ENCODE data around the gene MARCHF5. TPM values are rescaled to one million over a fixed set of nuclear protein-coding genes. Genes with fewer than 3 reads are reported as not detected.
A peak's percentile ranks its signal among the peaks of the same experiment; 100 is the strongest.
"Not testable (repeated sequence)": the region's sequence is repeated elsewhere in the genome, so short reads cannot be mapped to it uniquely, and the experiment has no call there.

The MARCHF5 gene
- total and polyA plus RNA-seq, 2 donors (not counting 1 experiment from before 2014, with no cell fraction given): 17.3 to 49.1 TPM

DNA sequence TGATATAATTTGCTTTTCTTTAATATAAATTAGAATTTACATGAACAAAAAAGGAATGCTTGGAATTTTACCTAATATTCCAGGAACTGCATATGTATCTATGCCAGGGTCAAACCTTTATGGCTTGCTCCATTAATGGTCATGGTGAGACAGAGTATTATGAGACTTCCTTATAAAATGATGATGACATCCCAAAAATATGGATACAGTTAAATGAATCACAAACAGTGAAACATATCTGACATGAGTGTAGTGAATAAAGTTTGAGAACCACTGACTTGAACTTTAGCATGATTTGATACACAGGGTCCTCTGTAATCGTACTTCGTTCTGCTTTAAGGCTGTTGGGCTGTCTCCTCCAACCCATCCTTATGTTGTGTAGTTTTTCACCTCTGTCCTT, 51.8 kb downstream of the MARCHF5 start:
- Histone ChIP-seq H3K27me3 (ENCODE audit: control insufficient read depth, insufficient read depth, low read length) (no peaks in the 10 kb centered on the region), H2AFZ (ENCODE audit: low read length) (no peak overlapping the region), H3K36me3 (ENCODE audit: control insufficient read depth, insufficient read depth, low read length) (no peaks in the 10 kb centered on the region), H3K27ac (ENCODE audit: insufficient read depth, low read length) (no peak overlapping the region), H3K79me2 (ENCODE audit: control insufficient read depth, insufficient read depth, low read length) (no peaks in the 10 kb centered on the region), H3K9ac (ENCODE audit: insufficient read depth, low read length) (no peak overlapping the region), H3K9me3 (ENCODE audit: control insufficient read depth, insufficient read depth, low read depth, low read length) (no peaks in the 10 kb centered on the region), H3K4me2 (ENCODE audit: extremely low read depth, insufficient read depth, low read length) (no peak overlapping the region), H4K20me1 (ENCODE audit: control insufficient read depth, extremely low read depth, insufficient read depth, low read length) (no peaks in the 10 kb centered on the region), H3K4me3 (replicated peaks in 1 of 4; ENCODE audit: control extremely low read depth in 1 of 4, insufficient read depth in 1 of 4, low read depth in 3 of 4, low read length in 4 of 4) (no peak overlapping the region), H3K4me1 (ENCODE audit: control insufficient read depth, extremely low read depth, insufficient read depth, low read length) (peaks cover 6% of the 10 kb centered on the region)
- TF ChIP-seq, protein P1, sequence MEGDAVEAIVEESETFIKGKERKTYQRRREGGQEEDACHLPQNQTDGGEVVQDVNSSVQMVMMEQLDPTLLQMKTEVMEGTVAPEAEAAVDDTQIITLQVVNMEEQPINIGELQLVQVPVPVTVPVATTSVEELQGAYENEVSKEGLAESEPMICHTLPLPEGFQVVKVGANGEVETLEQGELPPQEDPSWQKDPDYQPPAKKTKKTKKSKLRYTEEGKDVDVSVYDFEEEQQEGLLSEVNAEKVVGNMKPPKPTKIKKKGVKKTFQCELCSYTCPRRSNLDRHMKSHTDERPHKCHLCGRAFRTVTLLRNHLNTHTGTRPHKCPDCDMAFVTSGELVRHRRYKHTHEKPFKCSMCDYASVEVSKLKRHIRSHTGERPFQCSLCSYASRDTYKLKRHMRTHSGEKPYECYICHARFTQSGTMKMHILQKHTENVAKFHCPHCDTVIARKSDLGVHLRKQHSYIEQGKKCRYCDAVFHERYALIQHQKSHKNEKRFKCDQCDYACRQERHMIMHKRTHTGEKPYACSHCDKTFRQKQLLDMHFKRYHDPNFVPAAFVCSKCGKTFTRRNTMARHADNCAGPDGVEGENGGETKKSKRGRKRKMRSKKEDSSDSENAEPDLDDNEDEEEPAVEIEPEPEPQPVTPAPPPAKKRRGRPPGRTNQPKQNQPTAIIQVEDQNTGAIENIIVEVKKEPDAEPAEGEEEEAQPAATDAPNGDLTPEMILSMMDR (conservative IDR thresholded peaks at IDR 0.05 in 1 of 2, IDR thresholded peaks at IDR 0.05 in 1 of 2; ENCODE audit: low read depth in 1 of 2, low read length in 2 of 2): no peak
- no peak for TF ChIP-seq EZH2 (IDR thresholded peaks at IDR 0.05; ENCODE audit: low read length, missing control alignments)
- DNase-seq (ENCODE audit: low read depth in 2 of 2): peak in 1 of 2 donors; percentile 52

DNA sequence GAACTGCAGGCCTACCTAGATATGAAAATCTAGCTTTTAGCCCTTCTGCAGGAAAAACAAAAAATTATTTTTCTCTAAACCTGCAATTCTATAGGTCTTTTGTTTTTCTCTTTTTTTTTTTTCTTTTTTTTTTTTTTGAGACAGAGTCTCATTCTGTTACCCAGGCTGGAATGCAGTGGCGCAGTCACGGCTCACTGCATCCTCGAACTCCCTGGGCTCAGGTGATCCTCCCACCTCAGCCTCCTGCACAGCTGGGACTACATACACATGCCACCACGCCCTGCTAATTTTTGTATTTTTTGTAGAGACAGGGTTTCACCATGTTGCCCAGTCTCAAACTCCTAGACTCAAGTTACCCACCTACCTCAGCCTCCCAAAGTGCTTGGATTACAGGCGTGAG, 54.6 kb downstream of the MARCHF5 start:
- H3K27me3 ChIP-seq (ENCODE audit: control insufficient read depth, insufficient read depth, low read length); H3K79me2 ChIP-seq (ENCODE audit: control insufficient read depth, insufficient read depth, low read length); H3K9me3 ChIP-seq (ENCODE audit: control insufficient read depth, insufficient read depth, low read depth, low read length); H4K20me1 ChIP-seq (ENCODE audit: control insufficient read depth, extremely low read depth, insufficient read depth, low read length); H3K4me3 ChIP-seq (replicated peaks in 1 of 4; ENCODE audit: control extremely low read depth in 1 of 4, insufficient read depth in 1 of 4, low read depth in 3 of 4, low read length in 4 of 4); H2AFZ ChIP-seq (ENCODE audit: low read length); H3K4me1 ChIP-seq (ENCODE audit: control insufficient read depth, extremely low read depth, insufficient read depth, low read length); H3K27ac ChIP-seq (ENCODE audit: insufficient read depth, low read length); H3K4me2 ChIP-seq (ENCODE audit: extremely low read depth, insufficient read depth, low read length); DNase-seq (ENCODE audit: low read depth in 2 of 2); H3K36me3 ChIP-seq (ENCODE audit: control insufficient read depth, insufficient read depth, low read length); H3K9ac ChIP-seq (ENCODE audit: insufficient read depth, low read length): not testable (repeated sequence)

DNA sequence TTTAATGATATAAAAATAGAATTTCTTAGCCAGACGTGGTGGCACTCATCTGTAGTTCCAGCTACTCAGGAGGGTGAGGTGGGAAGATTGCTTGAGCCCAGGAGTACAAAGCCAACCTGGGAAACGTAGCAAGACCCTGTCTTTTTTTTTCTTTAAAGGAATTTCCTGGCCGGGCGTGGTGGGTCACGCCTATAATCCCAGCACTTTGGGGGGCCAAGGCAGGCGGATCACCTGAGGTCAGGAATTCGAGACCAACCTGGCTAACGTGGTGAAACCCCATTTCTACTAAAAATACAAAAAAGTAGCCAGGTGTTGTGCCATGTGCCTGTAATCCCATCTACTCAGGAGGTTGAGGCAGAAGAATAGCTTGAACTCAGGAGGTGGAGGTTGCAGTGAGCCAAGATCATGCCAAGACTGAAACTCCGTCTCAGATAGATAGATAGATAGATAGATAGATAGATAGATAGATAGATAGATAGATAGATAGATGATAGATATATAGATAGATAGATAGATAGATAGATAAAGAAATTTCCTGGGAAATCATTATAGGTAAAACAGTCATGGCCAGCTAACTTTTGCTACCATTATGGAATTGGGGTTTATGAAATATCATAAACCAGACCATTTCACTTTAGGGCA, 56.2 kb downstream of the MARCHF5 start:
- H3K4me1 ChIP-seq (ENCODE audit: control insufficient read depth, extremely low read depth, insufficient read depth, low read length); H3K79me2 ChIP-seq (ENCODE audit: control insufficient read depth, insufficient read depth, low read length); H3K27ac ChIP-seq (ENCODE audit: insufficient read depth, low read length); H3K4me3 ChIP-seq (replicated peaks in 1 of 4; ENCODE audit: control extremely low read depth in 1 of 4, insufficient read depth in 1 of 4, low read depth in 3 of 4, low read length in 4 of 4); H3K9ac ChIP-seq (ENCODE audit: insufficient read depth, low read length); H3K9me3 ChIP-seq (ENCODE audit: control insufficient read depth, insufficient read depth, low read depth, low read length); H3K4me2 ChIP-seq (ENCODE audit: extremely low read depth, insufficient read depth, low read length); H3K27me3 ChIP-seq (ENCODE audit: control insufficient read depth, insufficient read depth, low read length); DNase-seq (ENCODE audit: low read depth in 2 of 2); H2AFZ ChIP-seq (ENCODE audit: low read length); H3K36me3 ChIP-seq (ENCODE audit: control insufficient read depth, insufficient read depth, low read length); H4K20me1 ChIP-seq (ENCODE audit: control insufficient read depth, extremely low read depth, insufficient read depth, low read length): not testable (repeated sequence)

DNA sequence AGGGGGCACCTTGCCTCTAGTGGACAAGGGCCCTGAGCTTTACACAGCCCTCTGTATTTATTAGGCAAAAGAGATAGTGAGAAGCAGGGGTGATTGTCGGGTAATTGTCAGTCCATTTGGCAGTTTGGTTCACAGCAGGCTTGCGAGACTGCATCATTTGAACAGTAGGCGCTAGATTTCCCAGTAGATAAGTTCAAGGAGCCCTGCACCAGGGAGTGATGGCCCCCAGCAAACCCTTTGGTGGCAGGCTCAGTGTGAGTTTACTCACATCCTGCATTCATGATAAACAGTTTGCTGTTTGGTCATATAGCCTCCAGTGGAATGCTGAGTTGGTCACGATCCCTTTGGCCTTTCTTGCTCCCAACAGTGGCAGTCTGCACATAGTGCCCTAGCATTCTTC, 59.4 kb downstream of the MARCHF5 start:
- Histone ChIP-seq H3K9ac (ENCODE audit: insufficient read depth, low read length) (no peak overlapping the region), H3K9me3 (ENCODE audit: control insufficient read depth, insufficient read depth, low read depth, low read length) (no peaks in the 10 kb centered on the region), H4K20me1 (ENCODE audit: control insufficient read depth, extremely low read depth, insufficient read depth, low read length) (no peaks in the 10 kb centered on the region), H3K79me2 (ENCODE audit: control insufficient read depth, insufficient read depth, low read length) (no peaks in the 10 kb centered on the region), H3K4me1 (ENCODE audit: control insufficient read depth, extremely low read depth, insufficient read depth, low read length) (no peaks in the 10 kb centered on the region), H3K4me3 (replicated peaks in 1 of 4; ENCODE audit: control extremely low read depth in 1 of 4, insufficient read depth in 1 of 4, low read depth in 3 of 4, low read length in 4 of 4) (no peak overlapping the region), H3K27me3 (ENCODE audit: control insufficient read depth, insufficient read depth, low read length) (no peaks in the 10 kb centered on the region), H3K27ac (ENCODE audit: insufficient read depth, low read length) (no peak overlapping the region), H3K36me3 (ENCODE audit: control insufficient read depth, insufficient read depth, low read length) (no peaks in the 10 kb centered on the region), H2AFZ (ENCODE audit: low read length) (no peak overlapping the region), H3K4me2 (ENCODE audit: extremely low read depth, insufficient read depth, low read length) (no peak overlapping the region)
- TF ChIP-seq, protein P1 (conservative IDR thresholded peaks at IDR 0.05 in 1 of 2, IDR thresholded peaks at IDR 0.05 in 1 of 2; ENCODE audit: low read depth in 1 of 2, low read length in 2 of 2): no peak
- no peak for TF ChIP-seq EZH2 (IDR thresholded peaks at IDR 0.05; ENCODE audit: low read length, missing control alignments)
- no peak for DNase-seq (ENCODE audit: low read depth in 2 of 2)
